Measurements from ENCODE around the gene ELL2.

Gene ELL2

DNA sequence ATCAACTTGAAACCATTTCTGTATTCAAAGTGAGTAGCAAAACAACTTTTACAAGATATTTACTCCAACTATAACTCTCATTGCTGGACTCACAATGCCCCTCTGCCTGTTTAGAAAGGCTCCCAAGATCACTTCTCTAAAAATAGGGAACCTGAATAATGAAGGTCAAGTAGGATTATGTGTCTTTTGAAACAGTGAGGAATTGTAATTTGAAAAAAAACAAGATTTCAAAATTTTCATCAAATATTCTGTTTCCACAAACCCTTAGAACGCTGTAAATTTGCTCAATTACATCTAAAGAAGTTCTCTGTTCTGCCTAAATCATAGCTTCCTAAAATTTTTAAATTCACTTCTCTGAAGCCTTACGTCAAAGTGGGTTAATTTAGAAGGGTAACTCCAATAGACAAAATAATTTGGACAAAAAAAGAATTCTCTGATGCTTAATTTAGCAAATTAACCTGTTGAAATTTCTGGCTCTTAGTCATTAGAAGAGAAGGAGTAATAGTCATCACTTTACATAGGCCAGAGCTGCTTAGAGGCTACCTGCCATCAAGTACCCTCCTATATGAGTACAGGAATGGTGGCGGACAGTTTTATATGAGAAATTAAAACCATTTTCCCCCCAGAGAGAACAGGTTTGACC is 4.0 kb downstream of the ELL2 start:
- Mint-ChIP-seq H3K4me1 (ENCODE audit: low read depth in 2 of 2) (peaks cover 31 to 38% of the 10 kb centered on the region in 2 donors), H3K36me3 (ENCODE audit: insufficient read depth) (peaks cover 40% of the 10 kb centered on the region), H3K9me3 (no peaks in the 10 kb centered on the region), H3K27me3 (no peaks in the 10 kb centered on the region), H3K4me3 (no peak overlapping the region), H3K27ac (no peak overlapping the region)
- no peak for DNase-seq
- no peak for ATAC-seq (replicated peaks)

DNA sequence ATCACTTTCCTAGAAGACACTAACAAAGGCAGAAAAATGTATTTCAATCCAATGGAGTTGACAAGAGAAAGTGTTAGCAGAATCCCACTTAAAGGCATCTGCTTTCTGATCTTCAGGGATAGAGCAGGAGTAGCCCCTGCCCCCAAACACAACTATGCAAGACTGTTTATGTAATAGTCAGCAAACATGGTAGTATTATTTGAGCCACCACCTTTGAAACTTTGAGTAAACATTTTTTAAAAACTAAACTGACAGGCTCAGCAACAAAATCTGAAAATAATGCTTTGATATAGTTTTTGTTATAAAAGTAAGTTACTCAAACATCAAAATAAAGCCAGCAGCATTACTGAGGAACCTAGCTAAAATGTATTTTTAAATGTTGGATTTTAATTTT is 4.8 kb downstream of the ELL2 start:
- no peak overlapping the region for H3K27ac Mint-ChIP-seq
- ATAC-seq (replicated peaks) (no peak), DNase-seq (no peak)
- no peak overlapping the region for H3K4me3 Mint-ChIP-seq
- H3K9me3 Mint-ChIP-seq: no peaks in the 10 kb centered on the region
- H3K27me3 Mint-ChIP-seq: no peaks in the 10 kb centered on the region
- peaks cover 34% of the 10 kb centered on the region for H3K36me3 Mint-ChIP-seq (ENCODE audit: insufficient read depth)
- H3K4me1 Mint-ChIP-seq (ENCODE audit: low read depth in 2 of 2): peaks cover 23 to 33% of the 10 kb centered on the region in 2 donors

DNA sequence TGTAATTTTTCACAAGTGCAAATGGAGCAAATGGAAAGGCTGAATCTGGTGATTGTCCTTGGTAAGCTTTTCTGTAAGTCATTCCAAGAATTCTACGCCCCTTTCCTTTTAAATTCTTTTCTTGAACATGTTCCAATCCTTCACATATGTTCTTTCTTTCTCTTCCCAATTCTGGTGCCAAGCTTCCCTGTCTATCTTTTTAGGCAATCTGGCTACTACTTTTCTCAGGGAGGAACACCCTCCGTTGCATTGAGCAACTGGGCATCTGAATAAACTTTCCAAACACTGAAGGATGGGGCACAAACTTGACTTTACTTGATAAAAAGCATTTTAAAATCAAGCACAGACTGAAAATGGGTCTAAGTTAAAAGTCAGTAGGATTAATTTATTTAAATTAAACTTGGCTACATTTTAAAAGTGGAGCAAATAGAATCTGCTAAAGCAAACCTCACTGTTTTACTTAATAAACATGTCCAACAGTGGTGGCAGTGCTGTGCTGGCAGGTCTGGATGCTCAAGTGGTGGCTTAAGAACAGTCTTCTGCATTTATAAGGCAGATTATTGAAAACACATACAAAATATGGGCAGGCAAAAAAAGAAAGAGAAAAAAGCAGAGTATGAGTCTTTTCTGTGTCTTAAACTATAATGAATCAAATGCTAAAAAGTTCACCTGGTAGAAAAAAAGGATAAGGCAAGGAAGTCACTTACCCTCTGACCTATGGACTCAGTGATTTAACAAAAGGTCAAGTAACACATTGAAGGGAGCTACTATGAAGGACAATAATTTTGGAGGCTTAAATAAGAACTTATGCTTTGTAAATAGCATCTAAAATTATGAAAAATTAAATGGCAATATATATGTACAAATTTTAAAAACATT is 5.4 kb downstream of the ELL2 start:
- H3K9me3 Mint-ChIP-seq: no peaks in the 10 kb centered on the region
- H3K4me3 Mint-ChIP-seq: no peak overlapping the region
- no peak for ATAC-seq (replicated peaks)
- H3K36me3 Mint-ChIP-seq (ENCODE audit: insufficient read depth): peaks cover 33% of the 10 kb centered on the region
- H3K27me3 Mint-ChIP-seq: no peaks in the 10 kb centered on the region
- no peak overlapping the region for H3K27ac Mint-ChIP-seq
- H3K4me1 Mint-ChIP-seq (ENCODE audit: low read depth in 2 of 2): peaks cover 22 to 32% of the 10 kb centered on the region in 2 donors
- no peak for DNase-seq

DNA sequence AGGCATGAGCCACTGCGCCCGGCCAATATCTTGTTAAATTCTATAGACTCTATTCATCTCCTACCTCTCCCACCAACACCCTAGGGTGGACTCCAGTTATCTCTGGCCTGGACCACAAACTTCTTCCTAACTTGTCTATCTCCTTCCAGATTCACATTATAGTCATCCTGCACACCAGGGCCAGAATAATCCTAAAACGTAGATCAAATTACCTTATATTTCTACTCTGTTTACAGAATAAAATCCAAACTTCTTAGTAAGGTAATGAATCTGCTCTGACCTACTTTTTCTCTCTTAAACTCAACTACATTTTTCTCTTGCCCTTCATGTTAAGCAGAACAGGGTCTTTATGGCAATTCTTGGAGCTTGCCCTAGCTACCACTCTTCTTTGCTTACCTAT is 6.9 kb downstream of the ELL2 start:
- H3K27me3 Mint-ChIP-seq: no peaks in the 10 kb centered on the region
- no peak overlapping the region for H3K4me3 Mint-ChIP-seq
- ATAC-seq (replicated peaks) (no peak), DNase-seq (no peak)
- peaks cover 23% of the 10 kb centered on the region for H3K36me3 Mint-ChIP-seq (ENCODE audit: insufficient read depth)
- no peaks in the 10 kb centered on the region for H3K9me3 Mint-ChIP-seq
- peaks cover 8 to 17% of the 10 kb centered on the region in 2 donors for H3K4me1 Mint-ChIP-seq (ENCODE audit: low read depth in 2 of 2)
- H3K27ac Mint-ChIP-seq: no peak overlapping the region

DNA sequence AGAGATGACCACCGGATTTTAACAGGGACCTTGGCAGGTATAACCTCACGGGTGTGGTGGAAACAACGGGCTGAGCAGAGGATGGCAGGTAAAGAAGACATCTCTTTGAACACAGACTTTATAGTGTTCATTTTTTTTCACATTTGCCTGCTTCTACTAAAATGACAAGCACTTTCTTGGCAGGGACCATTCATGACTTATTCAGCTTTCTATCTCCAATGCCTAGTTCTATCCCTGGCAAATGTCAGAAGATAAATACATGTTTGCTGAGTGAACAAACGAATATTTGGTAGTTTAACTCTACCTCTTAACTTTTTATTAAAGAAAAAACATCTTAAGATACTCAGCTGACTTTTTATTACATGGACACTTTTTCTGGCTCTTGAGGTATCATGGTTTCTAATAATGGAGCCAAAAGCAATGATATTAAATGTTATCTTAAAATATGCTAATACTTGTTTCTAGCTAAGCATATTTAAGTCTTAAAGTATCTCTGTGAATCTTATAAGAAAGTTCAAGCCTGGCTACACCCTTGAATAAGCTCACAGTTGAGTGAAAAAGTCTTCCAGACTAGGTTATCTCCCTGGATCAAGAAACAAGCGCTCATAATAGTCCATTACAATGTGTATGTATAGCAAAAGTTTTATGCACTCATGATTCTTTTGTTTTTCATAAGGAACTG is 8.5 kb downstream of the ELL2 start:
- Mint-ChIP-seq H3K4me1 (ENCODE audit: low read depth in 2 of 2) (peaks cover 0 to 10% of the 10 kb centered on the region in 2 donors), H3K27ac (no peak overlapping the region), H3K4me3 (no peak overlapping the region), H3K27me3 (no peaks in the 10 kb centered on the region), H3K9me3 (no peaks in the 10 kb centered on the region), H3K36me3 (ENCODE audit: insufficient read depth) (peaks cover 17% of the 10 kb centered on the region)
- DNase-seq (no peak), ATAC-seq (replicated peaks) (no peak)

DNA sequence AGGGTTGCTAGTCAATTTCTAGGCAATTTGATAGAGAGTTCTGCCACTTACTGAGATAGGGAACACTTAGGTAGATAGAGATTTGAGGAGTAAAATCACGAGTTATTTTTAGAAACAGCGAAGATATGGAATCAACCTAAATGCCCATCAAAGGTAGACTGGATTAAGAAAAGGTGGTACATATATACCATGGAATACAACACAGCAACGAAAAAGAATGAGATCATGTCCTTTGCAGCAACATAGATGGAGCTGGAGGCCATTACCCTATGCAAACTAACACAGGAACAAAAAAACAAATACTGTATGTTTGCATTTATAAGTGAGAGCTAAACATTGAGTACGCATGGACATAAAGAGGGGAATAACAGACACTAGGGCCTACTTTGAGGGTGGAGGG is 9.7 kb downstream of the ELL2 start:
- Mint-ChIP-seq H3K27ac (no peak overlapping the region), H3K4me3 (no peak overlapping the region), H3K27me3 (no peaks in the 10 kb centered on the region), H3K4me1 (ENCODE audit: low read depth in 2 of 2) (peaks cover 0 to 10% of the 10 kb centered on the region in 2 donors), H3K9me3 (peaks cover 0 to under 1% of the 10 kb centered on the region in 2 donors), H3K36me3 (ENCODE audit: insufficient read depth) (peaks cover 17% of the 10 kb centered on the region)
- DNase-seq: no peak
- no peak for ATAC-seq (replicated peaks)

DNA sequence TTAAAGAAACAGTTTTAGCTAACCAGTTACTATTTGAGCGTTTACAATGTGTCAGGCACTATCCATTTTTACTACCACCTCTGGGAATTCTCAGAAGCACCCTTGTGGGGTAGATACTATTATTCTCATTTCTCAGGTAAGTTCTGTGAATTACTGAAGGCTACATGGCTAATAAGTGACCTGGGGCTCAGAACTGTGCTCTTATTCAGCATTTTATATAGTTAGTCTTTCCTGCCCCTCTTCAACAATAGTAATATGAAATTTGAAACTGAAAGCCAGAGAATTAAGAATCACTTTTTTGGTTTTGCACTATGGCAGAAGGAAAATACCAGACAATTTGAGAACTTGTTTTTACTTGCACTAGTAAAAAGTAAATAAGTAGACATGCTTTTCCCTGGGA is 11.8 kb downstream of the ELL2 start:
- DNase-seq (no peak), ATAC-seq (replicated peaks) (no peak)
- Mint-ChIP-seq H3K36me3 (ENCODE audit: insufficient read depth) (peaks cover 24% of the 10 kb centered on the region), H3K27ac (no peak overlapping the region), H3K4me1 (ENCODE audit: low read depth in 2 of 2) (peaks cover 15 to 20% of the 10 kb centered on the region in 2 donors), H3K9me3 (peaks cover 1 to 7% of the 10 kb centered on the region in 2 donors), H3K27me3 (no peaks in the 10 kb centered on the region), H3K4me3 (no peak overlapping the region)

DNA sequence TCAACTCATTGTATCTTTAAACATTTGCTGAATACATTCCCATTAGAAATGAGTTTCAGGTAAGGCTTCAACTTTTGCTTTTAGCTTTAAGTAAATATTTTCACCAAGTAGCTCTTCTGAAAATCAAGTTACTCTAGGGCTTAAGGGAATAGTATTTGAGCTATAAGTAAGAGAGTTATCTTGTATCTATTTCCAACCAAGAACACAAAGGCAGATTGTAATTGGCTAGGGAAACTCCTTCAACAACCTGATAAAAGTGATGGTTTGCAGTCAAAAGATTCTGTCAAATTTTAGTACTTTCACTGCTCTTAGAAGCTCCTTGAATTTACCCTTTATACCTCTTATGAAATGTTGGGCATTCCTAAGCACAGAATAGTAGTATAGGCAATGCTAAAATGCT is 13.0 kb downstream of the ELL2 start:
- Mint-ChIP-seq H3K4me3 (no peak overlapping the region), H3K36me3 (ENCODE audit: insufficient read depth) (peaks cover 24% of the 10 kb centered on the region), H3K27me3 (no peaks in the 10 kb centered on the region), H3K4me1 (ENCODE audit: low read depth in 2 of 2) (peaks cover 16 to 19% of the 10 kb centered on the region in 2 donors), H3K9me3 (peaks cover 1 to 7% of the 10 kb centered on the region in 2 donors), H3K27ac (no peak overlapping the region)
- no peak for ATAC-seq (replicated peaks)
- DNase-seq: no peak

DNA sequence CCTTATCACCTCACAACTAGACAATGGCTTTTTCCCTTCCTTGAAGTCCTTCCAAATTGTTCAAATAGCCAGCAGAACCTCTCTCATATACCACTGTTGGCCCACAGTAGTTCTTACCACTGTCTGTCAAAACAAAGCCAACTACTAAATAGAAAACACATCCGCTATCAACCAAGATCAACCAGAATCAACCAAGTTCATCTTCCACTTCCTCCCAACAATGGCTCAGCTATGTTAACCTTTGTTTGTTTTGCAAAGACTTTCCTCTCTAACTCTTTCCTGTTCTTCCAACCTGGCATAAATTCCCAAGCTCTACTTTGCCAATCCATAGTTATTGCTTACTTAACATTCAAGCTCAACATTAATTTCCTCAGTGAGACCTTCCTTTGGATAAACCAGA is 15.2 kb downstream of the ELL2 start:
- ATAC-seq (replicated peaks): no peak
- Mint-ChIP-seq H3K27me3 (no peaks in the 10 kb centered on the region), H3K27ac (no peak overlapping the region), H3K9me3 (peaks cover 1 to 7% of the 10 kb centered on the region in 2 donors), H3K4me1 (ENCODE audit: low read depth in 2 of 2) (peaks cover 16% of the 10 kb centered on the region in 2 donors), H3K4me3 (no peak overlapping the region), H3K36me3 (ENCODE audit: insufficient read depth) (peaks cover 21% of the 10 kb centered on the region)
- no peak for DNase-seq

DNA sequence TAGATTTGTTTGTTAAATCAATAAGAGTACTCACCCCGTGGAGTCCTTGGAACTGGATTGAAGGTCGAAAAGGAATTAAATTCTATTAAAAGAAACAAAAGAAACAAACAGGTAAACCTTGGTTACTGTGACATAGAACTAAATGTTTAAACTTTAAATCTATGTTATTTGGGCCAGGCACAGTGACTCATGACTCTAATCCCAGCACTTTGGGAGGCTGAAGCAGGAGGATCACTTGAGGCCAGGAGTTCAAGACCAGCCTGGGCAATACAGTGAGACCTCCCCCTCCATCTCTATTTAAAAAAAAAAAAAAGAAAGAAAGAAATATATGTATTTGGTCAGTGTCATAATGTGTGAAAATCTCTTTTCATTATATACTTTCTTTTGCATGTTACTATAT is 18.7 kb downstream of the ELL2 start:
- peaks cover 17% of the 10 kb centered on the region for H3K36me3 Mint-ChIP-seq (ENCODE audit: insufficient read depth)

DNA sequence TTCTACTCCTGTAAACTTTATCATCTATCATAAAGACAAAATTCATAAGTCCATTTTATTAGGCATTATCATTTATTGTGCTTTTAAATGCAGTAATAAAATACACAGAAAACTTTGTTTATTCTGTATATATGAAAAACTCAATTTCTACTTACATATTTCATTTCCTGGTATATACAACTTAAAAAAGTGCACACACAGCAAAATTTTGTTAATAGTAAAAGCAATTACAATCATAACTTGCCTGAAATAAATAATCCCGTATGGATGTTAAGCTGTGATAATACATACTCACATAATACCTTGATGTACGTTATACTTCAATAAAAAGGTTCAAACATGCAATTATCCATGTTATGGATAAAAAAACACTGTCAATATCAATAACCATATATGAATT is 19.2 kb downstream of the ELL2 start:
- Mint-ChIP-seq H3K36me3 (ENCODE audit: insufficient read depth) (peaks cover 17% of the 10 kb centered on the region), H3K27me3 (no peaks in the 10 kb centered on the region), H3K4me1 (ENCODE audit: low read depth in 2 of 2) (peaks cover 16 to 18% of the 10 kb centered on the region in 2 donors)

More for the DNA sequence above, 18.7 kb downstream of the ELL2 start:
- no peak for ATAC-seq (replicated peaks)
- H3K4me1 Mint-ChIP-seq (ENCODE audit: low read depth in 2 of 2): peaks cover 16% of the 10 kb centered on the region in 2 donors
- no peaks in the 10 kb centered on the region for H3K27me3 Mint-ChIP-seq
- no peak for DNase-seq
- H3K4me3 Mint-ChIP-seq: no peak overlapping the region
- H3K9me3 Mint-ChIP-seq: peaks cover 1 to 7% of the 10 kb centered on the region in 2 donors
- H3K27ac Mint-ChIP-seq: no peak overlapping the region

DNA sequence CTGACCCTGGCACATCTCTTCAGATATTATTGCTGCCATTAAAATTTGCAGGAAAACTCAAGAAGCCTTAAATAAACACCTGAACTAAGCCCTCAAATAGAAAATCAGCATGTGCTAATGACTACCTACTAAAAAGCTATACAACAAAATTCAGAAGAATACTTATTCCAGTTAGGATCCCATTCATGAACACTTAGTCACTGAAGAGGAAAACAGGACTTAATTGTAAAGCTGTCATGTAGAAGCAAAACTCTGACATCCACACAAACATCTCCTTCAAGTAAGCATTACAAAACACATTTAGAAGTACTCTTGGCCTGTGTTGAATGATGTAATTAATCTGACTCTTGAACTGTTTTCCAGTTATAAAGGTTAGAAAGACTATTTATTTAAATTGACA is 19.9 kb downstream of the ELL2 start:
- Mint-ChIP-seq H3K4me3 (no peak overlapping the region), H3K9me3 (peaks cover 1 to 5% of the 10 kb centered on the region in 2 donors), H3K27me3 (no peaks in the 10 kb centered on the region), H3K27ac (no peak overlapping the region), H3K36me3 (ENCODE audit: insufficient read depth) (peaks cover 16% of the 10 kb centered on the region), H3K4me1 (ENCODE audit: low read depth in 2 of 2) (peaks cover 15 to 18% of the 10 kb centered on the region in 2 donors)
- no peak for DNase-seq
- ATAC-seq (replicated peaks): no peak

More for the DNA sequence above, 19.2 kb downstream of the ELL2 start:
- ATAC-seq (replicated peaks) (no peak), DNase-seq (no peak)
- Mint-ChIP-seq H3K4me3 (no peak overlapping the region), H3K27ac (no peak overlapping the region), H3K9me3 (peaks cover 1 to 7% of the 10 kb centered on the region in 2 donors)

DNA sequence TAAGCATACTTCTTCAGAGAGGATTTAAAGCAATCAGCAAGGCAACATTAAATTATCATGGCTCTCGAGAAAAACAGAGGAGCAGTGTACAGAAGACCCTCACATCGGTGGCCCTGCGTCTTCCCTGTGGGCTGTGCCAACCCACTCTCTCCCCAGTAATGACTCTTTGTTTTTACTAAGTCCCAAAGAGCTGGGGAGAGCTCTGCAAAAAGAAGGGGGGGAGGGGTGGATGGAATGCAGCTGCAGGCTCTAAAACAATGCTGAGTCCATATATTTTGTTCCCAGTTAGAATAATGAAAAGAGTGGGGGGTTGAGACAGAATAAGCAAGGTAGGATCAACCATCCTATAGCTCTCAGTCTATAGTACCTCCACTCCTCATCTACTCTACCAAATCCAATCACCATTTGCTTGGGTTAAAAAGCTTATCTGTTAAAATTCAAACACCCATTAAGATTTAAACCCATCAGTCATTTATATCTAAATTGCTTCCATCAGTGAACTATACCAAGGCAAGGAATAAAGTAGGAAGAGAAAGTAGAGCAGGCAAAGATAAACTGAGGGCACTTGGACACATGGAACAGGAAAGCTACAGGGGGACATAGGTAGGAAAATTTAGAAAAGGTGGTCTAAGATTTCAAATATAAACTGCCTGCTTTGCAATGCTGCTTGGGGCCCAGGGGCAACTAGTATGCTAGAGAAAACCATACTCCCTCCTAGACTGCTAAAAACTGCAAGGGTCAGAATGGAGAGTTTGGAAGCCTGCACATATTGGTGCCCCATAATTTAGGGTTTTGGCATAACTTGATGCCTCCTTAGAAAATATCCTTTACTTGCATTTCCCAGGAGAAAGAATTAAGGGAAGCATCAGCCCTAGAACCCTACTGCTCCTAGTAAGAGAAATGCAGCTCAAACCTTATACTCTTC is 20.6 kb downstream of the ELL2 start:
- DNase-seq (no peak), ATAC-seq (replicated peaks) (no peak)
- Mint-ChIP-seq H3K4me3 (no peak overlapping the region), H3K9me3 (no peaks in the 10 kb centered on the region), H3K27me3 (no peaks in the 10 kb centered on the region), H3K36me3 (ENCODE audit: insufficient read depth) (peaks cover 12% of the 10 kb centered on the region), H3K4me1 (ENCODE audit: low read depth in 2 of 2) (peaks cover 10 to 12% of the 10 kb centered on the region in 2 donors), H3K27ac (no peak overlapping the region)

Data from effector memory CD8-positive, alpha-beta T cell (primary cell).